HG03175 (cell line): ENCODE measurements around the gene RNF212.
"Not testable (repeated sequence)": the region's sequence is repeated elsewhere in the genome, so short reads cannot be mapped to it uniquely, and the experiment has no call there.

Experiments
- ATAC-seq: cut with Tn5 transposase; IDR thresholded peaks from one replicate; pipeline ENCODE4 v1.9.1; 2021; ENCODE audit warnings: mild to moderate bottlenecking, moderate library complexity; ENCODE audit not compliant: unreplicated experiment

Gene RNF212

GRCh38 chr4:1072830-1073446, 40.4 kb downstream of the RNF212 start:
- ATAC-seq: peak; percentile 45

DNA sequence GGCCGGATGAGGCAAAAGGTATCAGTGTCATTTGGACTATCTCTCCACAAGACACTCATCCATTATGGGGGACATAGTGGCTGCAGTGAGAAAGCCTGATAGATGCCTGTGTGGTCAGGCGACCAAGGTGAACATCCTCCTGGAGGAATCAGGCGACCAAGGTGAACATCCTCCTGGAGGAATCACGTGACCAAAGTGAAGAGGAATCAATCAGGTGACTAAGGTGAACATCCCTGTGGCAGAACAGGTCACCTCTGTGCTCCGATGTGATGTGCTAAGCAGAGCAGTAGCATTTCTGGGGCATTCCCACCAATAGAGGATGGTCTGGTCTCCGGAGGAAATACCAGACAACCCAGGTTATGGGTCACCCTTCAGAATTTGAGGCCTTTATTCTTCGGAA, 44.0 kb downstream of the RNF212 start:
- no peak for ATAC-seq

GRCh38 chr4:1065732-1066131, 47.6 kb downstream of the RNF212 start:
- no peak for ATAC-seq

- no peak for ATAC-seq
These were observed 50.9 kb downstream of the RNF212 start for GRCh38 chr4:1062419-1062818.

- ATAC-seq: no peak
These were observed 51.6 kb downstream of the RNF212 start for GRCh38 chr4:1061760-1062159.

- ATAC-seq: no peak
These were observed 52.2 kb downstream of the RNF212 start for GRCh38 chr4:1061056-1061700.

- ATAC-seq: no peak
These were observed 52.7 kb downstream of the RNF212 start for GRCh38 chr4:1060621-1061020.

- no peak for ATAC-seq
These were observed 53.2 kb downstream of the RNF212 start for GRCh38 chr4:1060121-1060520.

DNA sequence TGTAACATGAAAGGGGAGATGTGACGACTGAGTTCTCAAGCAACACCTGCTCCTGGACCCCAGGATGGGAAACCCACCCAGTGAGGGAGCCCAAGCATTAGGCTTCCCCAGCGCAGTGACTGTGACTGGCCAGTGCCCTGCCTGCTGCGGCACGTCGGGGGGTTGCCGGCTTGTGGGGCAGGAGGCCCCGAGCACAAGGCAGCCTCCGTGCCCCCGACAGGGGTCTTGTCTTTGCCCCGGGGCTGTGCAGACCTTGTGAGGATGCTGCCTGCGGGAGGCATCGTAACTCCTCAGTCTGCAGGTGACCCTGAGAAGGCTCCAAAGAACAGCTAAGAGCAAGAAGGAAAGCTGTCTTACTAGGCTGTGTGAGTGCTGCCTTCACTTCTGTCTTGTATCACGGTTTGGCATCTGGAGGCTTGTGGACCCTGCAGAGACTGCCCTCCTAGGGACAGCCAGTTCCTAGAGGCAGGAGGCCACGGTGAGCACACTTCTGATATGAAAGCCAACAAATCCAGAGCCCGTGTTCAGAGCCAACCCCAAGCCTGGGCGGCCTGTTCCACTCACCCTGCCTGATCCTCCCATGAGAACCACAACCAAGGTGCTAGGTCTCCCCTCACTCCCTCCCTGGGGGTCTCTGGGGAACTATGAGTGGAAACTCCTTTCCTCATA, 54.2 kb downstream of the RNF212 start:
- ATAC-seq: no peak

DNA sequence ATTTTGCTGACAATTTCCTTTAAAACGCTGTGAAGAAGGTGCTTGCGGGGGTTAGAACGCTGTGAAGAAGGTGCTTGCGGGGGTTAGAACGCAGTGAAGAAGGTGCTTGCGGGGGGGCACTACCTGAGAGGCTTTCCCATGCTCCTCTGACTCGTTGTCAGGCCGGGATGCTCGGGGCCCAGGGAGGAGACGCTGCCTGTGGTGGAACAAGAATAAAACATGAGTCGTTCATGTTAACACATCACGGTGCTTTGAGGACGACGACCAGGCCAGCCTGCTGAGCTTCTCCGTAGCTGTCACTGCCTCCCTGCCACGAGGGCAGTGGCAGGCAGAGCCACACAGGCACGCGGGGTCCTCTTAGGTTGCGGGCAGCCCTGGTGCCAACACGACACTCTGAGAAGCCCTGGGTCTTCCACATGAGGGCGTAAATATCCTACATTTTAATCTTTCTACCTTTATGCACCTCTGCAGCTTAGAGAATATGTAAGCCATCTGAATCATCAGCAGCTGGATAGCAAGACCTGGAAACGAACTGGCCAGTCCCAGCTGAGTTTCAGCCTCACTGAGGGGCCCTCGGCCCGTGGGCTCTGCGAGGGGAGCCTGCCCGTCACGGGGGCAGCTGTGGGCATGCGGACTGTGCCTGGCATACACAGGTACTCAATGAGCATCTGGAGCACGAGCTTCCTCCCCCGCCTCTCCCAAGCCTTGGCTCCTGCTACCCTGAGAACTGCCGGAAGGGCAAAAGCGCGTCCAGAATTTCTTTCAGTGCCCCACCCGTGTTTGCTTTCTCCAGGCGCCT, 55.0 kb downstream of the RNF212 start:
- ATAC-seq: no peak

DNA sequence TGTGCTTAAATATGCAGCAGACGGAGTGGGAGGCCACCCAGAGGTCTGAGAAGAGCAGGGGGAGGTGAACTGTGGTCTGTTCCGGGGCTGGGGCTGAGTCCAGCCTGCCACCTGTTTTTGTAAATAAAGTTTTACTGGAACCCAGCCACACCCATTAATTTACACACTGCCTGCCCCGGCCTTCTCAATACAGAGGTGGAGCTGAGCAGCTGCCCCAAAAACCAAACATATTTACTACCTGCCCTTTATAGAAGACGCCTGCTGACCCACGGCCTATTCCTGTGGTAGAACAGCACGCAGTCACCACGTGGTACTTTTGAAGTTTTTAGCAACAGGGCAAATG, 56.0 kb downstream of the RNF212 start:
- ATAC-seq: no peak

GRCh38 chr4:1056671-1057402, 56.5 kb downstream of the RNF212 start:
- ATAC-seq: no peak

- peak; percentile 89 for ATAC-seq
These were observed 57.4 kb downstream of the RNF212 start for GRCh38 chr4:1055721-1056590.

GRCh38 chr4:1055243-1055701, 58.1 kb downstream of the RNF212 start:
- not testable (repeated sequence) for ATAC-seq

DNA sequence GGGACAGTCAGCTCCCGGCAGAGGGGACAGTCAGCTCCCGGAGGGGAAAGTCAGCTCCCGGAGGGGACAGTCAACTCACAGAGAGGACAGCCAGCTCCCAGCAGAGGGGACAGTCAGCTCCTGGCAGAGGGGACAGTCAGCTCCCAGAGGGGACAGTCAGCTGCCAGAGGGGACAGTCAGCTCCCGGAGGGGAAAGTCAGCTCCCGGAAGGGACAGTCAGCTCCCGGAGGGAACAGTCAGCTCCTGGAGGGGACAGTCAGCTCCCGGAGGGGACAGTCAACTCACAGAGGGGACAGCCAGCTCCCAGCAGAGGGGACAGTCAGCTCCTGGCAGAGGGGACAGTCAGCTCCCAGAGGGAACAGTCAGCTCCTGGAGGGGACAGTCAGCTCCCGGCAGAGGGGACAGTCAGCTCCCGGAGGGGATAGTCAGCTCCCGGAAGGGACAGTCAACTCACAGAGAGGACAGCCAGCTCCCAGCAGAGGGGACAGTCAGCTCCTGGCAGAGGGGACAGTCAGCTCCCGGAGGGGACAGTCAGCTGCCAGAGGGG, 58.6 kb downstream of the RNF212 start:
- not testable (repeated sequence) for ATAC-seq

- ATAC-seq: not testable (repeated sequence)
These were observed 59.5 kb downstream of the RNF212 start for GRCh38 chr4:1053891-1054290.

- no peak for ATAC-seq
These were observed 60.2 kb downstream of the RNF212 start for GRCh38 chr4:1053080-1053661.

DNA sequence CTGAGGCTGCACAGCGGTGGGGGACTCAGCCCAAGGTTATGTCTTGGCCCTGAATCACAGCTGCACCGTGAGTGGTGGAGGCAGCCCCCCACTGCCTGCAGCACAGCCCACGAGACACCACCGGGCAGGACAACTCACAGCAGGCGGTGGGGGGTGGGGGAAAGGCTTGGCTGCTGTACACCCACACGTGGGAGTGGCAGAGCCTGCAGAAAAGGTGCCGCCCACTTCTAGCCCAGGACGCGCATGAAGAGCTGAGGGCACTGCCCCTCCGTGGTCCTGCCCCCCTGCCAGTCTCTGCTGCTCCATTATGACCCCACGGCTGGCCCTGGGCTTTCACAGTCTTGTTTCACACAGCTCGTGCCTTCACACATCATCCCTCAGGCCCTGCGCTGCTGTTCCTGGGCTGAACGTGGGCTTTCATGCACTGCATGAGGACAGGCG, 61.1 kb downstream of the RNF212 start:
- no peak for ATAC-seq

- ATAC-seq: no peak
These were observed 61.9 kb downstream of the RNF212 start for GRCh38 chr4:1051472-1051871.
